GM18505 (cell line): ENCODE measurements around the gene MTMR10.

Experiments
- ATAC-seq: cut with Tn5 transposase; IDR thresholded peaks from one replicate; pipeline ENCODE4 v1.9.1; 2021; ENCODE audit not compliant: unreplicated experiment
- POLR2A ChIP-seq: IDR thresholded peaks from 4 replicates; pipeline ENCODE4 v1.6.1; 2011; ENCODE audit warnings: borderline replicate concordance; ENCODE audit not compliant: insufficient read depth, insufficient read length; ENCODE audit errors: extremely low read depth

The MTMR10 gene, protein sequence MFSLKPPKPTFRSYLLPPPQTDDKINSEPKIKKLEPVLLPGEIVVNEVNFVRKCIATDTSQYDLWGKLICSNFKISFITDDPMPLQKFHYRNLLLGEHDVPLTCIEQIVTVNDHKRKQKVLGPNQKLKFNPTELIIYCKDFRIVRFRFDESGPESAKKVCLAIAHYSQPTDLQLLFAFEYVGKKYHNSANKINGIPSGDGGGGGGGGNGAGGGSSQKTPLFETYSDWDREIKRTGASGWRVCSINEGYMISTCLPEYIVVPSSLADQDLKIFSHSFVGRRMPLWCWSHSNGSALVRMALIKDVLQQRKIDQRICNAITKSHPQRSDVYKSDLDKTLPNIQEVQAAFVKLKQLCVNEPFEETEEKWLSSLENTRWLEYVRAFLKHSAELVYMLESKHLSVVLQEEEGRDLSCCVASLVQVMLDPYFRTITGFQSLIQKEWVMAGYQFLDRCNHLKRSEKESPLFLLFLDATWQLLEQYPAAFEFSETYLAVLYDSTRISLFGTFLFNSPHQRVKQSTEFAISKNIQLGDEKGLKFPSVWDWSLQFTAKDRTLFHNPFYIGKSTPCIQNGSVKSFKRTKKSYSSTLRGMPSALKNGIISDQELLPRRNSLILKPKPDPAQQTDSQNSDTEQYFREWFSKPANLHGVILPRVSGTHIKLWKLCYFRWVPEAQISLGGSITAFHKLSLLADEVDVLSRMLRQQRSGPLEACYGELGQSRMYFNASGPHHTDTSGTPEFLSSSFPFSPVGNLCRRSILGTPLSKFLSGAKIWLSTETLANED

DNA sequence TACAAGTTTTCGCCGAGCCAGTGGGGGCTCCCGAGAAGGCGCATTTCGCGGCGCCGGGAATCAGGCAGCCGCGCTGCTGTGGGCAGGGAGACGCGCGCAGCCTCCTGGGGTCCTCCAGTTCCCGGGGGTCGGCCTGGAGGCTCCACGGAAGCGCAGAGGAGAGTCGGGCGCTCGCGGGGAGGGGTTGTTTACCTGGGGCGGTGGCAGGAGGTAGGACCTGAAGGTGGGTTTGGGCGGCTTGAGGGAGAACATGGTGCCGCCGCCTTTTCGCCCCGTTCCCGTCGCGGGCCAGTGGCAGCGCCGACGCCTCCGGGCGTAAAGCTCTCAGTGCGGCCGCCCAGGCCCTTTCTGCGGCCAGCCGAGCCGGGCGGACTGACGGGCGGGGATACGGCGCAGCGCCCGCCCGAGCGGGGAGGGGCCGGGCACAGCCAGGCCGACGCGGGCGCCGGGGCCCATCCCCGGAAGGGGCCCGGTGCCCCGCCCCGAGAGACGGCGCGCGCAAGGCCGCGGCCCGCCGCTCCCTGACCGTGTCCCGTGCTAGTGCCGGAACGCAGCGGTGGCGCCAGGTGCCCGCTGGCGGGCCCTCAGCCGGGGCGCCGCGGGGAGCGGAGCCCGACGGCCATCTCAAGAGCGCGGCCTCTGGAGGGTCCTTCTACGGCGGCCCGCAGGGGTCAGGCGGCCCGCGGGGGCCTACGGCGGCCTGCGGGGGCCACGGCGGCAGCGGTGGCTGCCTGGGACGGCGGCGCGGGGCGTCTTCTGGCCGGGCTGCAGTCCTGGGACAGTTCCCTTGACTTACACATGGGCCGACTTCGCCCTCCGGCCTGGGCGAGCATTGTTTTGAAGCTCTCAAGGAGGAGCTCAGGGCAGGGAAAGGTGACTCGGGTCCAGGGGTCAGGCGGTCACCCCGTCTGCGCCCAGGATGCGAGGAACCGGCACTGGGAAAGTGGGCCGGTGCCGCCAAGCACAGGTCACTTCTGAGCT lies at the start of gene MTMR10:
MTMR10 (minus strand) TSS at position 374 of the 981 bp plus-strand sequence; CDS start at position 252, 122 bp downstream.
- ATAC-seq: peak; percentile 92
- TF ChIP-seq POLR2A: peak; percentile 98

GRCh38 chr15:31040611-31041010 lies 49.2 kb upstream of the MTMR10 start:
- TF ChIP-seq POLR2A: no peak
- ATAC-seq: no peak

GRCh38 chr15:31039961-31040360 lies 48.5 kb upstream of the MTMR10 start:
- no peak for ATAC-seq

GRCh38 chr15:31037731-31038477 lies 46.5 kb upstream of the MTMR10 start:
- ATAC-seq: no peak
- TF ChIP-seq POLR2A: no peak

More at GRCh38 chr15:31039961-31040360, 48.5 kb upstream of the MTMR10 start:
- no peak for TF ChIP-seq POLR2A

DNA sequence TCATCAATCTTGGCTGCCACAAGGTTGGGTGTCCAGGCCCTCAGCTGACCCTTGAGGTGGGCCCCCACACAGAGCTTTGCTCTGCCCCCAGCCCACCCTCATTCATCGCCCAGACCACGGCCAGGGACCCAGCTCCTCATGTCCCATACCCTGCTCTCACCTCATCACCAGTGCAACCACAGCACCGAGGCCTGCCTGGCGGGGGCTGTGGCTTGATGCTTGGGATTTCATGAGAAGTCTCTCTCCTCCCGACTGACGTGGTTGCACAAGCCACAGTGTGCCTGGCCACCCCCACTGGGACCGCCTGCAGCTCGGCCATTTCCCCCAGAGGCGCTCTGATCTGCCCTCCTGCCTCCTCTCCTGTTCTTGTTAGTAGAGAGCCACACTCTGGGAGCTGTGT lies 45.4 kb upstream of the MTMR10 start:
- no peak for ATAC-seq

GRCh38 chr15:31035610-31036009 lies 44.2 kb upstream of the MTMR10 start:
- TF ChIP-seq POLR2A: no peak
- no peak for ATAC-seq

More for the DNA sequence above, 45.4 kb upstream of the MTMR10 start:
- no peak for TF ChIP-seq POLR2A

DNA sequence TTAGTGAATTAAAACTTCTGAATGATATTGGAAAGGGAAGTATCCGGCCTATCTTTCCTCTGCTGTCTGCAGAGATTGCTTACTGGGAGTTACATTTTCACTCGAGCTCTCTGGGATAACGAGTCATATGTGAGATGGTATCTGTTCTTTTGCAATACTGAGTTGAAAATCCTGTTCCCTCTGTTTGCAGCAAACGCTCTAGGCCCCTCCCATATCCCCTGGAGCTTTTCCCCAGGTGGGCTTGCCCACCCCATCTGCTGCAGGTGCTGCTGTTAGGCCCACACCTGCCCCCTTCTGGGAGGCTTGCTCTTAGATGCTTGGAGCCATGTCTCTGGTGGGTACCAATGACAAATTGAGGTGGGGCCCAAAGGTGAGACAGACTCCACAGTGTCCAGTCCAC lies 42.7 kb upstream of the MTMR10 start:
- no peak for TF ChIP-seq POLR2A
- no peak for ATAC-seq

- no peak for TF ChIP-seq POLR2A
Observed at GRCh38 chr15:31032961-31033371, 41.5 kb upstream of the MTMR10 start.

DNA sequence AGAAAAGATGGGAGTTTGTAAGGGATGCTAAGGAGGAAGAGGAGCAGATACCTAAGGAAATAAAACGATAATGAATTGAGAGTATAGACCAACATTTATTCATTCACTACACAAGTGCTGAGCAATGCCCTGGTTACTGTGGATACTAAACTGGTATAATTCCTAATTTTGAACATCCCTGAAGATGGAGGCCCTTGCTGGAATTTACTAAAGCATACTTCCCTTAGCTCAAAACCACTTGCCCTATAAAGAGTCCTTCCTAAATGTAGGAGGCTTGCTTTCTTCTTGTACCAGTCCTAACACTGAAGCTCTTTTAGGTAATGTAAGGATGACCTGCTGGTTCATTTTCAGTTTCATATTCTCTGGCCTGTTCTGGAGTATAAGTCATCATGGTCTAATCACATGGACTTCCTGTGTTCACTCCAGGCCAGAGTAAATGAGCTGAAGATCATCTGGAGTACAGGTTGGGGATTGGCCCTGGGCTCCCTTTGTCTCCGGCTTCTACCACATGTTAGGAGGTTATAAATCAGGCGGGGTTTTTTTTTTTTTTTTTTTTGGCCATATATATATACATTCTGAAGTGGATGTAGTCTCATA lies 40.1 kb upstream of the MTMR10 start:
- ATAC-seq: no peak
- no peak for TF ChIP-seq POLR2A

More at GRCh38 chr15:31032961-31033371, 41.5 kb upstream of the MTMR10 start:
- no peak for ATAC-seq

DNA sequence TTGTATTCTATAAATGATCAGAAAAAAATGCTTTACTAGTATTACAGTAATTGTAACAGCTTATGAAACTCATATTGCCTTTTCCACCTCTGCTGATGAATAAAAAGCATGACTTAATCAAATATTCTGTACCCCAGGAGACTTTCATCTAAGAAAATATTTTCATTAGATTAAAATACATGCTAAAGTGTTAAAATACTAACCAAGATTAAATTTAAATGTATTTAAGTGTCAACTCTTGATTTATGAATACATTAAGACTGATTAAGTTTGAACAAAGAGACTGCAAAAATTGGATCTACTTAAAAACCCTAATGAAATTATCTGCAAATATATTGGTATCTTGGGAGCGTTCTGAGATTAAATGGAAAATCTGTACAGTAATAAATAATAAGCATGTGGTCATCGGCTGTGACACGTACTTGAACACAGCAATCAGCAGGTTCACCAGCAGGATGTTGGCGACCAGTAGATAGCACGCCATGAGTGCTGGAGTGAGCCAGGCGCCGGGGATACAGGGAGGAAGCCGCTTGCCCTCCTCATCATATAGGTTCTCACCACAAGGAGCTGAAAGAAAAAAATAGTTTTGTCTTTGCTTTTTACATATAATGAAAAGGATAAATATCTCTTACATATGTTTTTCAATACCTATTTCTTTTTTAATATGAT lies 36.6 kb upstream of the MTMR10 start:
- no peak for TF ChIP-seq POLR2A
- ATAC-seq: no peak

DNA sequence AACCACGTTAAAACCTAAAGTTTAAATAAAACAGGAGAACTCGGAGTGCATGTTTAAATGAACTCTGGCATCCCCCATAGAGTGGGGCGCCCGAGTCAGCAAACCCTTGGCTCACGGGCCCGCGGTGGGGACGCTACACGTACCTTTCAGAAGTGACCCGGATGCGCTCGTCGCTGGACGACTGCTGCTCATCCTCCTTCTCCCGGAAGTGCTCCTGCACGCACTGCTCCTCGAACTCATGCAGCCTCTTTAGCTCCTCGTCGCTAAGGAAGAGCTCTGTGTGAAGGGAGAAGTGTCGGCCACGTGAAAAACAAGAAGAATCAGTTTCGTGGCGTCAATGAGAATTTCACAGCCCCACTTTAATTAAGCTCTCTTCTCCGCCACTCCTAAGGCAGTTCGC lies 34.6 kb upstream of the MTMR10 start:
- ATAC-seq: no peak
- no peak for TF ChIP-seq POLR2A
